ENCODE data around the gene HCK. TPM values are rescaled to one million over a fixed set of nuclear protein-coding genes. Genes with fewer than 3 reads are reported as not detected.

Gene HCK
- total RNA-seq, 2 experiments from 2014 or later: not detected

DNA sequence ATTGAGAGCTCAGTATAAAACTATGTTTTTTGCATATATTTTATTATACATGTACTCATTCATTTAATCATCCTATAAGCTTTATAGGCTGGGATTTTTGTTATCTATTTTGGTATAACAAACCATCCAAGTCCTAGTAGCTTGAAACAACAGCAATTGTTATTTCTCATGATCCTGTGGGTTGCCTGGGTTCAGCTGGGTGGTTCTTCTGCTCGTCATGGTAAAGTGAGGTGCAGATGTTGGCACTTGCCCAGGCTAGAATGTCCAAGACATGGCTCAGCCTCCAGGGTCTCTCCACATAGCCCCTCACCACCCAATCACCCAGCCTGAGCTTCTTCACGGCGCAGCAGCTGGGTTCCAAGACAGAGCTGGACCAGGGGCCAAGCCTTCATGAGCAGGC, 36.7 kb downstream of the HCK start:
- no peak overlapping the region for H3K27ac Mint-ChIP-seq

DNA sequence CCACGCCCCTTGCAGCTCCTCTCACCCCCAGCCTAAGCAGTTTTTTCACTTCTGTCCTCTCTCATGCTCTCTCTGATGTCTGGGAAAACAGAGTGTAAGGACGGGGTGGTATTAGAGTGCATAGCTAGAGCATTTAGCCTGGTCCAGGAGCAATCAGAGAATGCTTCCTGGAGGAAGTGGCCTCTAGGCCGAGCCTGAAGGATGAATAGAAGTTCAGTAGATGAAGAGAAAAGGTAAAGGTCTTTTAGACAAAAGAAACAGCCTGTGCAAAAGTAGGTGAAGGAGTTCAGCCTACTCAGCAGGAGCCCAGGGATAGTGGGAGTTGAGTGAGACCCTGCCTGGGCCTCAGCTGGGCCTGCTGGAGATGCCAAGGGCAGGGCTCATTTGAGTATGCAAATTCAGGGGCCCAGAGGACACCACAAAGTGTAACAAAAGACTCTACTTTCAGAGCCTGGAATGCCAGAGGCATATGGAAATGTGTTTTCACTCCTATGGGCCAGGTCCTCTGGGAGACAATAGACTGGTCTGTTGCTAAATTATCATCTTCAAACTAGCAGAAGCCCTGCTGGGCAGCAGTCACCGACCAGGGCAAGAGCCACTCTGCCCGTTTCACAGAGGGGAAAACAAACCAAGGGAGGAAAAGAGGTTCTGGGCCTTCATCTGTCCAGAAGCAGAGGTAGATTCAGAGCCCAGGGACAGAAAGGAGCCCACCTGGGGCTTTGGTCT, 37.8 kb downstream of the HCK start:
- CTCF ChIA-PET: interaction anchor here (0.6 to 3.4 kb wide), 9 partner anchors 11 to 700 kb away, joined by 3 to 34 read pairs (median 4); no protein-coding TSS in a partner anchor
- Mint-ChIP-seq H3K9me3 (no peaks in the 10 kb centered on the region), H3K36me3 (ENCODE audit: low read depth) (no peaks in the 10 kb centered on the region), H3K27me3 (ENCODE audit: low read depth) (no peaks in the 10 kb centered on the region), H3K4me1 (ENCODE audit: low read depth) (no peaks in the 10 kb centered on the region), H3K27ac (no peak overlapping the region), H3K4me3 (no peak overlapping the region)
- no peak for DNase-seq
- intact Hi-C loops (cut with micrococcal nuclease): no loop called here

More for the DNA sequence above, 36.7 kb downstream of the HCK start:
- Mint-ChIP-seq H3K27me3 (ENCODE audit: low read depth) (no peaks in the 10 kb centered on the region), H3K36me3 (ENCODE audit: low read depth) (no peaks in the 10 kb centered on the region), H3K4me1 (ENCODE audit: low read depth) (no peaks in the 10 kb centered on the region), H3K4me3 (no peak overlapping the region), H3K9me3 (no peaks in the 10 kb centered on the region)
- no peak for DNase-seq
- CTCF ChIA-PET: interaction anchor here (1.1 to 2.1 kb wide), 2 partner anchors 244 to 266 kb away, joined by 3 to 7 read pairs; no protein-coding TSS in a partner anchor
- intact Hi-C loops (cut with micrococcal nuclease): no loop called here

DNA sequence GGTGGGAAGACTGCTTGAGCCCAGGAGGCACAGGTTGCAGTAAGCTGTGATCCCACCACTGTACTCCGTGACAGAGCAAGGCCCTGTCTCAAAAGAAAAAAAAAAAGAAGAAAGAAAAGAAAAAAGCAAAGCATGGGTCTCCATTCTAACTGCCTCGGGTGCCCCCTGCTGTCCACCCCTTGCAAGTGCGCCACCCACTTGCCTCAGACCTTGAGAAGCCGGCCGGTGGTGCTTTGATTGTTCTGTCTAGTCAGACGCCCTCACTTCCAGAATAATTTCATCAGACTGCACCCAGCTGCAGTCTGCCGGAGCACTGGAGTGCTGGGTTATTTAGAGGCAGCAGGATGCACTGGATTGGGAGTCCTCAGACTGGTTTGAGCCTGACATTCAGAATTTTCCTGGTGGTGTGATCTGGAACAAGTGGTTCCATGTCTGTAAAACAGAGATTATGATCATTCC, 39.9 kb downstream of the HCK start:
- peak; percentile 92 for DNase-seq
- no peak overlapping the region for H3K27ac Mint-ChIP-seq
- no peaks in the 10 kb centered on the region for H3K9me3 Mint-ChIP-seq
- no peaks in the 10 kb centered on the region for H3K36me3 Mint-ChIP-seq (ENCODE audit: low read depth)
- intact Hi-C loops (cut with micrococcal nuclease): loop anchor here (1.0 to 2.0 kb wide), 6 partner anchors 57 to 561 kb away; partner anchors contain the start of gene PDRG1
- no peak overlapping the region for H3K4me3 Mint-ChIP-seq
- H3K27me3 Mint-ChIP-seq (ENCODE audit: low read depth): no peaks in the 10 kb centered on the region
- CTCF ChIA-PET: interaction anchor here (0.6 to 3.4 kb wide), 26 partner anchors 9 to 296 kb away, joined by 3 to 34 read pairs (median 3); no protein-coding TSS in a partner anchor
- H3K4me1 Mint-ChIP-seq (ENCODE audit: low read depth): no peaks in the 10 kb centered on the region

DNA sequence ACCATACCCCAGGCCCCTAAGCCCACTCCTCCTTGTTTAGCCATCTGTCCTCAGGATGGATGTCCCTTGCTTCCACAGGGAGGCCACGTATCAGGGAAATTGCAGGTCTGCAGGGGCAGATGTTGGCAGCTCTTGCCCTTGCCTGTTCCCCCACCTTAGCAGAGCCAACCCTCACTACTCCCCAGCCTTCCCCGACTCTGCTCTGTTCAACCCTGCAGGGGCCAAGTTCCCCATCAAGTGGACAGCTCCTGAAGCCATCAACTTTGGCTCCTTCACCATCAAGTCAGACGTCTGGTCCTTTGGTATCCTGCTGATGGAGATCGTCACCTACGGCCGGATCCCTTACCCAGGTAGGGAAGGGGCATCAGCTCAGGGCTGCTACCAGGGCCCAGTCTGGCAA, 46.7 kb downstream of the HCK start:
- H3K9me3 Mint-ChIP-seq: no peaks in the 10 kb centered on the region
- no peak overlapping the region for H3K27ac Mint-ChIP-seq
- CTCF ChIA-PET: interaction anchor here (1.0 kb wide), 1 partner anchor 276 kb away, joined by 3 read pairs; no protein-coding TSS in a partner anchor
- H3K4me1 Mint-ChIP-seq (ENCODE audit: low read depth): no peaks in the 10 kb centered on the region
- no peak overlapping the region for H3K4me3 Mint-ChIP-seq
- intact Hi-C loops (cut with micrococcal nuclease): no loop called here
- H3K36me3 Mint-ChIP-seq (ENCODE audit: low read depth): no peaks in the 10 kb centered on the region
- DNase-seq: no peak
- H3K27me3 Mint-ChIP-seq (ENCODE audit: low read depth): peaks cover 3% of the 10 kb centered on the region

DNA sequence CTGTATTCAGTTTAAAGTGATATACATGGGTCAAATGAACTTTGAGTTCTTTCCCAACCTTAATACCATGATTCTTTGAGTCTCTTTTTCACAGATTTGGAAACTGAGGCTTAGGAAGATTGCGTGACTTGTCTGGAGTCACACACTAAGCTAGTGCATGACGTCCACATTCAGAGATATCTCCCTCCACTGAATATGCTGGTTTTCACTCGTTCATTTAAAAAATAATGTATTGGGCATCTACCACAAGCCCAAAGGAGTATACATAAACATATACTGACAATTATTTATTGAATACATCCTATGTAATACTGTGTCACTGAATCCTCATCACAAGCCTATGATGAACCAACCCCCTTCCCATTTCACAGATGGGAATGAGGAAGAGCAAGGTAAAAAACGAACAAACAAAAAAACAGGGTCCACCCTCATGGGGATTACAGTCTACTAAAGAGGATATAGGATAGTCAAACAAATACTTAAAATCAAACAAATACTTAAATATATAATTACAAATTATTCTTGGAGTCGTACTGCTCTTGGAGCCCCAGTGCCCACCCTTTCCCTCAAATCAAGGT, 56.9 kb downstream of the HCK start:
- no peak overlapping the region for H3K27ac Mint-ChIP-seq
- intact Hi-C loops (cut with micrococcal nuclease): loop anchor here (1.0 to 5.0 kb wide), 4 partner anchors 98 to 248 kb away; partner anchors contain the start of genes ASXL1, PLAGL2 and POFUT1
- no peaks in the 10 kb centered on the region for H3K9me3 Mint-ChIP-seq
- no peak overlapping the region for H3K4me3 Mint-ChIP-seq
- CTCF ChIA-PET: interaction anchor here (1.5 kb wide), 1 partner anchor 74 kb away, joined by 5 read pairs; no protein-coding TSS in a partner anchor
- peaks cover 5% of the 10 kb centered on the region for H3K36me3 Mint-ChIP-seq (ENCODE audit: low read depth)
- no peak for DNase-seq
- H3K4me1 Mint-ChIP-seq (ENCODE audit: low read depth): peaks cover 31% of the 10 kb centered on the region
- H3K27me3 Mint-ChIP-seq (ENCODE audit: low read depth): no peaks in the 10 kb centered on the region

DNA sequence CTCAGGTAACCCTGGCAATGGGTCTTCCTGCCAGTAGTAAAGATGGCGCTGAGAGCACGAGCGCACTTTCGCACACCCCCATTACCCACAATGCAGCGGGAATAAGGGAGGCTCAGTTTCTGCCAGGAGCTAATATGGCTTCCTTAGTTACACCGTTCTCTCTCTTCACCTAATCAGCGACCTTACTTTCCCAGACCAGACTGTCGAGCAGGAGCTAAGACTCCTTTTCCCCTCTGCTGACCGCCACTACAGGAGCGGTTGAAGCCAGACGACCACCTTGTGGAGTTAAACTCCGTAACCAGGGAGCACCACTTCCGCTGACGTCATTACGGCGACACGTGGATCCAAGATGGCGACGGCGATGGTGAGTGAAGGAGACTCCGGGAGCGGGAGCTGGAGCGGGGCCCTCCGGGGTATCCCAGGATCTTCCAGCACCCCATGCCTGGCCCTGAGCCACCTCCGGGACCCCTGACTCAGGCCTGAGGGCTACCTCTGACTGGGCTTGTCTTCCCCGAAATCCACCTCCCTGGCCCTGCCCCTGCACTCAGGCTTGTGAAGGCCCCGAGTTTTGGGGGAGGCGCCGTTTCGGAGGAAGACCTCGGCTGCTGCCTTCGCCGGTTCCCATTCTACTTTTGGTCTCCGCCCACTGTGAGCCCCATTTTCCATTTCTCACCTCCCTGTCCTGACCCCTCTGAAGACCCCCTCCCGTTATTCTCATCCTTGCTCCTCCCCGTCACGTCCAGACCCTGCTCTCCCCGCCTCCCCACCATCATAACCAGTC, 57.5 kb downstream of the HCK start, which contains the start of gene TM9SF4:
Gene TM9SF4 (plus strand): TSS at position 323 of the 781 bp plus-strand sequence. CDS start 27 bp downstream, at position 350.
- peak; percentile 94 for DNase-seq
- CTCF ChIA-PET: no interaction called here
- no peaks in the 10 kb centered on the region for H3K27me3 Mint-ChIP-seq (ENCODE audit: low read depth)
- no peaks in the 10 kb centered on the region for H3K9me3 Mint-ChIP-seq
- H3K4me3 Mint-ChIP-seq: peak within 1 kb of the TSS; percentile 91
- H3K36me3 Mint-ChIP-seq (ENCODE audit: low read depth): peaks cover 5% of the 10 kb centered on the region
- H3K27ac Mint-ChIP-seq: peak within 1 kb of the TSS; percentile 100
- intact Hi-C loops (cut with micrococcal nuclease): loop anchor here (1.0 to 5.0 kb wide), 4 partner anchors 98 to 248 kb away; partner anchors contain the start of genes ASXL1, PLAGL2 and POFUT1
- H3K4me1 Mint-ChIP-seq (ENCODE audit: low read depth): peaks cover 36% of the 10 kb centered on the region

DNA sequence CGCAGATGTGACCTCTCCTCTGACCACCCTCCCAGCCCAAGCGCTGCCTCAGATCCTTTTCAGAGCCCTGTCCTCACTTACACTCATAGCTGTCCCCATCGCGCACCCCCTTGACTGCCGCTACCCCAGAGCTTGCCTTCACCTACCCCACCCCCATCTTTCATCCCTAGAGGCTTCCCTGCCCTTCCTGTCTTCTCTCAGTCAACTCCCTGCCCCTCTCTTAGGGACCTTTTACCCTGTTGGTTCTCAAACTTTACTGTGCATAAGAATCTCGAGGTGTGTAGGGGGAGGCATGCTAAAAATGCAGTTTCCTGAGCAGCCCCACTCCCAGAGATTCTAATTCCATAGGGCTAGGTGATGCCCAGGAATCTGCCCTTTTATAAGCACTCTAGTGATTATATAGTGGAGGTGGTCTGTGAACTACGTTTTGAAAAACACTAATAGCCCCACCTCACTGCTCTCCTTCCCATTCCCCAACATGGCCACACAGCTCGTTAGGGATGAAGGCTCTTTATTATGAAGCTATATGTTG, 58.2 kb downstream of the HCK start:
- intact Hi-C loops (cut with micrococcal nuclease): no loop called here
- CTCF ChIA-PET: interaction anchor here (1.1 kb wide), 1 partner anchor 19 kb away, joined by 3 read pairs; no protein-coding TSS in a partner anchor

DNA sequence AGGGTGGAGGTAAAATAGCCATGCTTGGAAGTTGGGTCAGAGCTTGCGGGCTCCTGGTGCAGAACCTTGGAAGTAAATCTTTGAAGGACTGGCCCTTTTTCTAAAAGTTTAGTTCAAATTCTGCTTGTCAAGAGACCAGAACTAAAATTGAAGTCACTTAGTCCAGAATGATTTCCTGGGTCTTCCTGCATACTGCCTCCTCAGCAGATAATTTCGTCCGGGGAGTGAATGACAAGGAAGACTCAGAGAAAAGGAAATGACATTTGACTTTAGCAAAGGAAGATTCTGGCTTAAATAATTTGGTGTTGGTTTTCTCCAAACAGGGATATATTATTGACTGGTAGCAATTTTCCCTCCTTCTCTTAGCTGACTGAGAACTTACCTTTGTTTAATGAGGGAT, 58.7 kb downstream of the HCK start:
- Mint-ChIP-seq H3K9me3 (no peaks in the 10 kb centered on the region), H3K27me3 (ENCODE audit: low read depth) (no peaks in the 10 kb centered on the region), H3K36me3 (ENCODE audit: low read depth) (peaks cover 5% of the 10 kb centered on the region), H3K4me1 (ENCODE audit: low read depth) (peaks cover 42% of the 10 kb centered on the region), H3K27ac (peak overlapping the region; percentile 100), H3K4me3 (peak overlapping the region; percentile 91)
- intact Hi-C loops (cut with micrococcal nuclease): no loop called here
- CTCF ChIA-PET: interaction anchor here (1.1 kb wide), 1 partner anchor 19 kb away, joined by 3 read pairs; no protein-coding TSS in a partner anchor
- DNase-seq: no peak

More for the DNA sequence above, 58.2 kb downstream of the HCK start:
- Mint-ChIP-seq H3K4me1 (ENCODE audit: low read depth) (peaks cover 42% of the 10 kb centered on the region), H3K4me3 (peak overlapping the region; percentile 91), H3K9me3 (no peaks in the 10 kb centered on the region), H3K27me3 (ENCODE audit: low read depth) (no peaks in the 10 kb centered on the region), H3K36me3 (ENCODE audit: low read depth) (peaks cover 5% of the 10 kb centered on the region), H3K27ac (peak overlapping the region; percentile 100)
- no peak for DNase-seq

DNA sequence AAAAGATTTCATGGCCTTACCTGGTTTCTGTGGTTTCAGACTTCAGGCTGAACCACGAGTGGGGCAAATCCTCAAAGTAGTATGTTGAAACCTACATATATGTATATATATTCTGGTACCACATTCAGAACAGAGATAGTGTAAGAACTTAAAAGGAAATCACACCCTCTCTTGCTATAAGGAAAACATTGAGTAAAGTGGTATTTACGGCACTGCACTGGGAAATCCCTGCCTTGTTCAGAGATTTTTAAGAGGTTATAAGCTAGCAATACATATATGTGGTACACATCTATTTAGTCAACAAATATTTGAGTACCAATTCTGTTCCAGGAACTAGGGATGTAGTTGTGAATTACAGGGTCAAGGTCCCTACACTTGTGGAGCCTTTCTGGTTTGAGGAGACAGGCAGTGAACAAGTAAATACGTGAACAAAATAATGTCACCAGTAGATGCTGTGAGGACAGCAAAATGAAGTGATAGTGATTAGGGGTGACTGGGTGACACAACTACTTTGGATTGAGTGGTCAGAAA, 59.2 kb downstream of the HCK start:
- Mint-ChIP-seq H3K27me3 (ENCODE audit: low read depth) (no peaks in the 10 kb centered on the region), H3K4me1 (ENCODE audit: low read depth) (peaks cover 45% of the 10 kb centered on the region), H3K36me3 (ENCODE audit: low read depth) (peaks cover 5% of the 10 kb centered on the region), H3K27ac (peak overlapping the region; percentile 20), H3K4me3 (peak overlapping the region; percentile 91), H3K9me3 (no peaks in the 10 kb centered on the region)
- DNase-seq: no peak
- intact Hi-C loops (cut with micrococcal nuclease): no loop called here
- CTCF ChIA-PET: interaction anchor here (1.1 kb wide), 1 partner anchor 20 kb away, joined by 3 read pairs; no protein-coding TSS in a partner anchor

DNA sequence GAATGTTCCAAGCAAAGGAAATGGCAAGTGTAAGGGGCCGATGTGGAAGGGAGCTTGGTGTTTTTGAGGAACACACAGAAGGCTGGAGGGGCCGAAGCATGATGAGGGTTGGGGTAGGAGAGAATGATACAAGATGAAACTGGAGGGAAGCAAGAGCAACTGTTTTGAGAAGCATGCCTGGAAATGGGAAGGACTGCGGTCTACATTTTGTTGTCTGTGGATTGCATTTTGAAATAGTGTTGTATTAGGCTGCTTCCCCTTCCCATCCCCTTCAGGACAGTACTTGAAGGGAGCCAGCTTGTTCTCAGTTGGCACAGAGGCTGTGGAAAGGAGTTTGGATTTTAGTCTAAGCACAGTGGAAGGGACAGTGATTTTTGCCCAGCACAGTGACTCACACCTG, 59.7 kb downstream of the HCK start:
- H3K36me3 Mint-ChIP-seq (ENCODE audit: low read depth): peaks cover 5% of the 10 kb centered on the region
- H3K4me3 Mint-ChIP-seq: no peak overlapping the region
- H3K27ac Mint-ChIP-seq: no peak overlapping the region
- intact Hi-C loops (cut with micrococcal nuclease): no loop called here
- no peaks in the 10 kb centered on the region for H3K27me3 Mint-ChIP-seq (ENCODE audit: low read depth)
- CTCF ChIA-PET: no interaction called here
- peaks cover 50% of the 10 kb centered on the region for H3K4me1 Mint-ChIP-seq (ENCODE audit: low read depth)
- no peaks in the 10 kb centered on the region for H3K9me3 Mint-ChIP-seq
- no peak for DNase-seq

DNA sequence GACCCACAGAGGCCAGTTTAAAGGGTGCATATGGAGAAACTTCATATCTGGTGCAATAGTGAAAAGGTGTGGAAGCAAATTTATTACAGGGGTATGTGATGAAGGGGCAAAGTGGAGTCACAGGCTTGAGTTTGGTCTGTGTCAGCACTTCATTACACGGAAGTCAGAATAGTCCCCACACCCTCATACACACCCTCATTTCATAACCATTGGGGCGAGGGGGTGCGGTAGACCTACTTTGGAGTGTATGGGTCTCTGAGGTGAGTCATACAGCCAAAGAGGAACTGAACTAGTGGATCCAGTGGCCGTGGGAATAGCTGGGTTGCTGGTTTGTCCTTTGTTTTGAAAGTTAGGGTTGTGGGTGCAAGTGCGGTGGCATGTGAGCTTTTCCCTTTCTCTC, 60.8 kb downstream of the HCK start:
- H3K4me3 Mint-ChIP-seq: no peak overlapping the region
- peaks cover 5% of the 10 kb centered on the region for H3K36me3 Mint-ChIP-seq (ENCODE audit: low read depth)
- no peaks in the 10 kb centered on the region for H3K27me3 Mint-ChIP-seq (ENCODE audit: low read depth)
- no peaks in the 10 kb centered on the region for H3K9me3 Mint-ChIP-seq
- H3K27ac Mint-ChIP-seq: no peak overlapping the region
- no peak for DNase-seq
- CTCF ChIA-PET: no interaction called here
- H3K4me1 Mint-ChIP-seq (ENCODE audit: low read depth): peaks cover 58% of the 10 kb centered on the region
- intact Hi-C loops (cut with micrococcal nuclease): no loop called here
